NCI-H1436 treated with DMSO at 0.1 percent for 48 hours (cell line): ENCODE measurements around the gene DOC2B.
"Not testable (repeated sequence)": the region's sequence is repeated elsewhere in the genome, so short reads cannot be mapped to it uniquely, and the experiment has no call there.

Experiments used
- DNase-seq: peaks from one replicate; lab custom pipeline; 2025; lab: John Stamatoyannopoulos, UW

DOC2B gene

DNA sequence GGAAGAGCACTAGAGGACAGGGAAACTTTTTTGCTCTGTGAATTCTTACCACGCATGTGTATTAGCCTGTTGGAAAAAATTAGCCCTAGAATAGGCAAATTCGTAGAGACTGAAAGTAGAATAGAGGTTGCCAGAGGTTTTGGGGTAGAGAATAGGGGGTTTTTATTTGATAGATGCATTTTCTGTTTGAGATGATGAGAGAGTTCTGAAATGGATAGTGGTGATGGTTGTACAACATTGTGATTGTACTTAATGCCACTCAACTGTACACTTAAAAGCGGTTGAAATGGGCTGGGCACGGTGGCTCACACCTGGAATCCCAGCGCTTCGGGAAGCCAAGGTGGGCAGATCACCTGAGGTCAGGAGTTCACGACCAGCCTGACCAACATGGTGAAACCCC lies 8.0 kb upstream of the DOC2B start:
- DNase-seq, result no peak

DNA sequence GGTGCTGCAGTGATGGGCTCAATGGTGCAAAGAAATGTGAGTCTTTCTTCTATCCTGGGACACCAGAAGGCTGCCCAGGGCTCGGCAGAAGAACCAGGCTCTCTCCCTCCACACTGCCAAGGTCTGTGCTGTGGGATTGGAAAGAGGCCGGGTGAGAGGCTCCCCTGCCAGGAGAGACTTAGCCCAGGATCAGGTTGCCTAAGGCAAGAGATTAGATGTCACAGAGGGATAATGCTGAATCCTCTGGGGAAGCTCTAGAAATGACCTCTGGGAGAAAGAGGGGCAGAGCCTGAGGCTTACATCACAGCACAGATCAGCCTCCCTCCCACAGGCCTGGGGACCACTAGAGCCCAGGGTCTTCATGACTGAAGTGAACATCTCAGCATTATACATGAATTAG lies 5.7 kb upstream of the DOC2B start:
- no peak for DNase-seq

DNA sequence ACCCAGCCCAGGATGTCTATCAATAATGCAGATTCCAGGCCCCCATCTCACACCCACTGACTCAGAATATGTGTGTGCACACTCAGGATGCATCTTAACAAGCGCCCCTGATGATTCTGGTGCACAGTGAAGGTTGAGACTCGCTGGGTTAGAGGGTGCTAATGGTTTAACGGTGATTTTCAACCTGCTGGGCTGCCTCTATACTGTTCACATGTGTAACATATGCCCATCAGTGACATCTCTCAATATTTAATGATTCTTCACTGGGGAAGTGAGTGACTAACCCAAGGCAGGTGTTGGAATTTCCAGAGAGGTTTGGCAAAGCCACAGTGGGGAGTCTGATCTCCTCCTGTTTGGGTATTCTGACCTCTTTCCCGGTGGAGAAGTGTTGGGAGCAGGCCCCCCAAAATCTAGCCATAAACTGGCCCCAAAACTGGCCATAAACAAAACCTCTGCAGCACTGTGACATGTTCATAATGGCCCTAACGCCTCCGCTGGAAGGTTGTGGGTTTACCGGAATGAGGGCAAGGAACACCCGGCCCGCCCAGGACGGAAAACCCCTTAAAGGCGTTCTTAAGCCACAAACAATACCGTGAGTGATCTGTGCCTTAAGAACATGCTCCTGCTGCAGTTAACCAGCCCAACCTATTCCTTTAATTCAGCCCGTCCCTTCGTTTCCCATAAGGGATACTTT lies 4.1 kb upstream of the DOC2B start:
- no peak for DNase-seq

DNA sequence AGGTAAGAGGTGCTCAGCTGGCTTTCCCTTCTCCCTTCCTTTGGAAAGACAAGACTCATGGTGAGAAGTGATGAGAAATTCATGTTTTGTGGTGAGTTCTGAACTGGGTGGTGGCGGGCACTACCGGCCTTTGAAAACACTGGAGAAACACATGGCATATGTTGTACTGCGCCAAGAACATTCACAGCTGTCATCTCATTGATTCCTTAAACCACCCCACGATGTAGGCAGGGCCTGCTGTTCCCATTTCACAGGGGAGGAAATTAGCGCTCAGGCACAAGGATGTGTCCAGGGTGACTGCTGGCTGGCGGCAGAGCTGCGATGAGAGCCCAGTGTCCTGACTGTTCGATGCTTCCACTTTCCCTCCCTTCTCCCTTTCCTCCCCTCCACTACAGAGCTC lies 1.6 kb upstream of the DOC2B start:
- DNase-seq, result no peak

DNA sequence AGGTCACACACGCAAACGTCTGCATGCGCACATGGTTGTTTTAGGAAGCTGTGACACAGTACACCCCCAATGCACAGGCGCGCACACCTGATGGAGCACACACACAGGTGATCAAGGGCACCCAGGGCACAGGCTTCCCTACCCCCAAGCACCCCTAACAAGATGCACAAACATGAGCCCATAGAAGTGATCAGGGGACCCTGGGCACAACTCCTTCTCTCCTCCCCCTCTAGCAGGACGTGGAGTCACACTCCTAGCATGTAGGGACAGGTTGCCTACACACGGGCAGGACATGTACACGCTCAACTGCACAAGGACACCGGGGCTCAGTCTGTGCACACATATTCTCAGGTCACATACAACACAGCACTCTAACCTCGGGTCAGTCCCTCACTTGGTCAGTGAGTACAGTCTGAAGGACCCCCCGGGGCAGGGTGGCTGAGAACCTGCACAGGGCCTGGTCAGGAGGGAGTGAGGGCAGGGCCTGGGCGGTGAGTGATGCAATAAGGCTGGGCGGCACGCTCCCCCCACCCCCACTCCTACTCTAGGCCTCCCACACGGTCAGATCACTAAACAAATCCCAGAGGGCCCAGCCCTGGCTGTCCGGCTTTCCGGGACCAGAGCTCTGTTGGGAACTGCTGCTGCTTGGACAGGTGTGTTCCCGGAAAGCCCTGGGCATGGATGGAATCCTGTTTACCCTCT lies 751 bp upstream of the DOC2B start:
- no peak for DNase-seq

DNA sequence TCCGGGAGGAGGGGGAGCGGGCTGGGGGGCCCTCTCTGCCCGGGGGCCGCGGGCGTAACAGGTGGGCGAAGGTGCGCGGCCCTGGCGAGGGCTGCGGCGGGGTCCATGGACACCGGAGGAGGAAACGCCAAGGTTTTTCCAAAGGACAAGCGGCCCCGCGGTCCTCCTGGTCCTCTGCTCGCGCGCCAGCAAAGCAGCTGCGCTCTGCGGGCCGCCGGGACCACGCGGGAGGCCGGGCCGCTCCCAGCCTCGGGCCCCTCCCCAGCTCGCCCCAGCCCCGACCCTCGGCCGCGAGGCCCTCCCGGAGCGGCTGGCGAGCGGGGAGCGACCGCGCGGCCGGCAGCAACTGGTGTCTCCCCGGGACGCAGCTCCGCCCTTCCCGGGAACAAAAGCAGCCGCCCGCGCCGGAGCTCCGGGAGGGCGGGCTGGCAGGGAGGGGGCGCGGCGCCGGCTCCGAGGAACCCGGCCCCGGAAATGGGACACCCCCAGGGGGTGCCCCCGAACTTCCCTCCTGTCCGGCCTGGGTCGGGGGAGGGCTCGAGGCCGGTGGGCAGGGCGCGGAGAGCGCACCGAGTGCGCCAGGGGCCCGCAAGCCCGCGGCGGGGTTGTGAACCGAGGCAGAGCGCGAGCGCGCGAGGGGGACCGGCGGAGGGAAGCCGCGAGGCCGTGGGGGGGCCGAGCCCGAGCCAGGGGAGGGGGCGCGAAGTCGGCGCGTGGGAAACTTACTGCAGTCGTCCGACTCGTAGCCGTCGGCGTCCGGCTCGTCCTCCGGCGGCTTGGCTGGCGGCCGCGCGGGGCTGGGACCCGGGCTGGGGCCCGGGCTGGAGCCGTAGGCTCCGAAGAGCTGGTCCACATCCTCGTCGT lies 837 bp downstream of the DOC2B start:
- DNase-seq, result no peak

DNA sequence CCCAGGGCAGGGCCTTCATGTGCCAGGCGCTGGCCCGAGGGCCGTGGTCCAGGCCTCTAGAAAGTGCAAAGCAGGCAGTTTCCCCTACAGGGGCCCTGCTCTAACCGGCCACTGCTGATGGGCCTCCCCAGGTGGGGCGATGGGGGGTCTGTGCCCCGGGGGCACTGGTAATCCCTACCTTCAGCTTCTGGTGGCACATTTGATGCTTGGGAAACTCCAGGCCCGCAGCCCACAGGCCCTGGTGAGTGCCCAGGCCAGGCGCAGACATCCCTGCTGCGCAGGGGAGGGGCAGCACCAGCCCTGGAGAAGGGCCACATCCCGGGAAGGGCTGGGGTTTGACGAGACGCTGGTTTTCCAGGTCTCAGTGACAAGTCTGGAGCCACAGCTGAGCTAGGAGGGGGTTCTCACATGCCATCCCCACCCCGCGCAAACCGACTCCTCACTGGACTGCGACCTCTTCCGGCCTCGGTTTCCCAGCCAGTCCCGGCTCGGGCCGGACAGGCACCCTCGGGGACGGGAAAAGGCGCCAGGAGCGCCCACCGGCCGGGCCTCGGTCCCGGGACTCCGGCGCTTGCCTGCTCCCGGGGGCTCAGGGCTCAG lies 1.6 kb downstream of the DOC2B start:
- no peak for DNase-seq

DNA sequence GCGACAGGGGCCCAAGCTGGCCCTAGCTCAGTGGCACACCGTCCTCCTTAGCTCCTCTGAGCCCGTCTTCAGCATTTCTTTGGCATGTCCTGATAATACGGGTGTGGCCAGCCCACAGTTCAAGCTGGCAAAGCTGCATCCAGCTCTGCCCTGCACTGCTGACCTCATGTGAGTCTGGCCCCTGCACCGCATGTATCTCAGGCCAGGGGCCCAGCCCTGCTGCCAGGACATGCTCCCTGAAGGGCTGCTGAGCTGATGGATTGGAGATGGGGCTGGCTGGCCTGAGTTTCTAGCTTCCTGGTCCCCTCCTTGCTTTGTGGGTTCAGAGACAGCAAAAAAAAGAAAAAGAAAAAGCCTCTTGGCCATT lies 2.4 kb downstream of the DOC2B start:
- no peak for DNase-seq

DNA sequence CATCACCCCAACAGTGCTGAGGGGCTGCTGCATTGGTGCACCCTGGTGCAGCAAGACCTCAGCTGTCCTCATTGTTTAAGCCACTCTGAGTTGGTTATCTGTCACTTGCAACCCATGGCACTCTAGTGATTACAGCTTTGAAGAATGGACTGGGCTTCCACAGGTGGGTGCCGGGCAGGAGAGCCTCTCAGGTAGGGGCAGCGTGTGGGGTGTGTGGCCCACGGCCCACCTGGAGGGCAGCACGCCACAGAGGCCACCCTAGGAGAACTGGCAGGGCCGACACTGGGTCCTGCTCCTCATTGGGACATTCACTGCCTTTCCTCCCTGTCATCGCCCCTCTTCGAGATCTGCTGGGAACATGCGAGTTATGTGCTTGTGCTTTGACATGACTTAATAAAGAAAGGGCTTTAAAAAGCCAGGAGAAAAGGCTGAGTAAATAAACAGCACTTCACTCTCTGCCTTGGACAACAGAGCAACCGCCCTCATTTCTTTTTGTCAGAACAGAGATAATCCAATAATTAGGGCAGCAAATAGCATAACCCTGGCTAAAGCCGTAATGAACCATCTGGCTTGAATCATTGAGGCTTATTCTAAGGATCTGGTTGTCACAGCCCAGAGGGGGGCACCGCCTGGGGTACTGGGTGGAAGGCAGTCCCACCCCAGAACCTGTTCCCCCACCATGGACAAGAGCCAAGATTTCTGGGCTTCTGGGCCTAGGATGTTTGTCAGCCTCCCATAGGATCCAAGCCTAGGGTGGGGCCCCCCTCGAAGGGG lies 3.0 kb downstream of the DOC2B start:
- DNase-seq, result no peak

DNA sequence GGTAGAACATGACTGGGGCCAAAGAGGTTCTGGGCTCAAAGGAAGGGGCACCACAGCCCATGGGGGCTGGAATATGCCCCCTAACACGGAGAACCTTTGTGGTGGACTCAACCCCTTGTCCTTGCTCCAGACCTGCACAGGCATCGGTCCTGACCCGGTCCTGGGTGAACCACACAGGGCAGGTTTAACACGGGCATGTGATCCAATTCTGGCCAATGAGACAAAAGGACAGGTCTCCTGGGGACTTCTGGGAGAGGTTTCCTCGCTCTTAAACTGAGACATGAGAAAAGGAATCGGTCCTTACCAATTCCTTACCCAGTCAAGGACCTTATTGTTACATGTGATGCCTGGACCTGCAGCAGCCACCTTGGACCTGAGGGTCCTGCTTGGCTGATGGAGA lies 3.7 kb downstream of the DOC2B start:
- no peak for DNase-seq

DNA sequence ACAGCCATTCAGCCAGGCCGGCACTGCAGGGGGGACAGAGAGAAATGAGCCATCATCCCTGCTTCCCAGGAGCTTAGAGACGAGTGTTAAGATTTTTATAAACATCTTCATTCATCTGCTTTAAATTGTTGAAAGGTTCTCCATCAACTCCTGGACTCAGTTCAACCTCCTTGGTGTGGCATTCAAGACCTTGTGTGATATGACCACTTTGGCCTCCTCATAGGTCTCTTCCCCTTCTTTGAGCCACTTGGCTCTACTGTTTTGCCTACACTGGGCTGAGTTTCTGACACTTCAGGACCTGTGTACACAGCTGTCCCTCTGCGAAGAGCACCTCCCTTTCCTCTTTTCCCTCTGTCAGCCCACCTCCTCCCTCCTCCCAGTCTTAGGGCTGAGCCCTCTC lies 4.3 kb downstream of the DOC2B start:
- no peak for DNase-seq

DNA sequence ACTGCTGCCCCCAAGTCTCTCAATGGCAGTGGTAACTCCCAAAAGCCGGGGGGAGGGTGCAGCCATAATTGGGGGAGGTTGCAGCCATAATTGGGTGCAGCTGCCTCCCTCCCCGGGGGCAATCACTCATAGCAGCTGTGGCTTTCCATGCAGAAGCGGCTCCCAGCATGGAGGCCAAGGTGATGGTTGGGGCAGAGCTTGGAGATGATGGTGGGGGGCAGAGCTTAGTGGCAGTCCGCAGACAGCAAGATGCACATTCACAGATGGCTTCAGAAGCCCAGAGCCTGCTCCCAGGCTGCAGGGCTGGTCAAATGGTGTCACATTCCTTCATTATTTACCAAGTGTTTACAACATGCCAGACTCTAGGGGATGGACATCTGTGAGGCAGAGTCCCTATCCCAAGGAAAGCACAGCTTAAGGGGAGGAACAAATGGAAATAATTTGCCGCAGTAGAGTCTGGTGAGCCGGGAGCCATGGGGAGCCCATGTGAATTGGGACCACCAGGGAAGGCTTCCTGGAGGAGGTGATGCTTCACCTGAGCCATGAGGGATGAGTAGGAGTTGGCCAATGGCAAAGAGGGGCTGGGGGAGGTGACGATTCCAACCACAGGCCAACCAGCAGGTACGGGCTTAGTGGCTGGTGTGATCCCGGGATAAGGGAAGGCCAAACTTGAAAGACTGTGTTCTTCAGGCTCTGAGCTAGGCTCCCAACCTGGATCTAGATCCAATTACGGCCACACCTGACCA lies 8.1 kb downstream of the DOC2B start:
- DNase-seq, result no peak

DNA sequence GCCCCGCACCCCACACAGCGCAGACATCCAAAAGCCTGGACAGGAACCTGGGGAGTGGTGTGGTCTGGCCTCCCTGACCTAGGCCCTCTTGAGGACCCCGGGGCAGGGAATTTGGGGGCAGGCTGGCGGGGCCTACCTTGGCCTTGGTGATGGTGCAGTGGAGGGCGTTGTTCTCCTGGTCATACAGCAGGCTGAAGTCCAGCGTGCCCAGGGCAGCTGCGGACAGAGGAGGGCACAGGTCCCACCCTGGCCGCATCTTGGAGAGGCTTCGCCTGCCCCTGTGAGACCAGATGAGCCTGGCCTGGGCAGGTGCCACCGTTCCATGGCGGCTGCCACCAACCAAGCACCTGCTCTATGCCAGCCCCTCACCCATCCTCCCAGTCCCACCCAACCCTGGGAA lies 9.0 kb downstream of the DOC2B start:
- no peak for DNase-seq

DNA sequence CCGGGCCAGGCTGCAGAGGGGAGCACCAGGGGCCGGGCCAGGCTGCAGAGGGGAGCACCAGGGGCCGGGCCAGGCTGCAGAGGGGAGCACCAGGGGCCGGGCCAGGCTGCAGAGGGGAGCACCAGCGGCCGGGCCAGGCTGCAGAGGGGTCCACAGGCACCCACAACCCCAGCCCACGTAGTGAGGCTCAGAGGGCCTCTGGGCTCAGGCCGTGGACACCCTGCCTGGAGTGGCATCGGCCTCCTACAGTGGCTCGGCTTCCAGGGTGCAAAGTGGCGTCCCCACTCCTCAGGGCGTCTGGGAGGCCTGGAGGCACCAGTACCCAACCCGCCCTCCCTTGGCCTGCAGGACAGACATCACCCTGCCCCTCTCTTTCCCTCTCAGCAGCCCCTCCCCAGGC lies 9.6 kb downstream of the DOC2B start:
- DNase-seq, result no peak

DNA sequence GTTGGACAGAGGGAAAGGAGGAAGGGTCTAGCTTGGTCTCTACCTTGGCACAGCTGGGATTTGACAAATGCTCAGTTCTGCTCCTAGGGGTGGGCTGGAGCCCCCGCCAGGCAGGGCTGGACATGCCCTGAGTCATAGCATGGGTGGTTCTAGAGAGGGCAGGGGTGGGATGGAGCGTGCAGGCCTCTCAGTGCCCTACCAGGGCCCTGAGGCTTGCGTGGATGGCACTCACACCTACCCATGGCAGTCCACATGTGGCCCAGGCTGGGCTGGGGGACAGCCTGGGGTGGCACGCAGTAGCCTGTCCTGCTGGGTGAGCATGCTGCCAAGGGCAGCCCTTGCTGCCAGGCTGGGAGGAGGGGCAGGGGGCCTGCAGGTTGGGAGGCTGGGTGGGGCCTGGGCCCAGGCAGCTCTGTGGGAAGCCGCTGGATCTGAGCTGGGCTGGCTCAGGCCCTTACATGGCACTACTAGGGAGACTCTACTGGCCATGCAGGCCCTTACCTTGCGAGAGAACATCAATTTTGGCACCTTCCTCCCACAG lies 11.2 kb downstream of the DOC2B start:
- no peak for DNase-seq

DNA sequence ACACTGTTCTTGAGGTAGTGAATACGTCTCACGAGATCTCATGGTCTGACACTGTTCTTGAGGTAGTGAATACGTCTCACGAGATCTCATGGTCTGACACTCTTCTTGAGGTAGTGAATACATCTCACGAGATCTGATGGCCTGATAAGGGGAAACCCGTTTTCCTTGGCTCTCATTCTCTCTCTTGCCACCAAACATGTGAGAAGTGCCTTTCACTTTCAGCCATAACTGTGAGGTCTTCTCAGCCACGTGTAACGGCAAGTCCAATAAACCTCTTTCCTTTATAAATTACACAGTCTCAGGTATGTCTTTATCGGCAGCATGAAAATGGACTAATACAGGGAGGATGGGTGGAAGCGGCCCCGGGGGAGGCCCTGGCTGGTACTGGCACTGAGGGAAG lies 12.8 kb downstream of the DOC2B start:
- DNase-seq, result not testable (repeated sequence)

DNA sequence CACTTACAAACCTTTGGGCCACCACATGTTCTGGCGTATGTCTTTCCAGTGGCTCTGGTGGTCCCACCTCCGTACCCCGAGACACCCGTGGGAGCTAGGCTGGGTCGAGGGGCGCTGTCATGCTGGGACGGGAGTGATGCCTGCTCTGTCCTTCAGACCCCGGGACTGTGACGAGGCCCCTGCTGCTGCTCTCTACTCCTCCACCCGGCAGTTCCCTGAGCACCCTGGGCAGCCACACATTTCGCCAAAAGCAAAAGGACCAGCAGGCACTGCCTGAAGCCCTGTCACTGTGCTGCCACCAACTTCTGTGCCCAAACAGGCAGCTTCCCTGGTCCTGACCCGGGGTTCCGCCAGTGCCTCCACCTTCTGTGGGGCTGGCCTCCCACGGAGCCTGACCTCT lies 15.5 kb downstream of the DOC2B start:
- DNase-seq, result no peak

DNA sequence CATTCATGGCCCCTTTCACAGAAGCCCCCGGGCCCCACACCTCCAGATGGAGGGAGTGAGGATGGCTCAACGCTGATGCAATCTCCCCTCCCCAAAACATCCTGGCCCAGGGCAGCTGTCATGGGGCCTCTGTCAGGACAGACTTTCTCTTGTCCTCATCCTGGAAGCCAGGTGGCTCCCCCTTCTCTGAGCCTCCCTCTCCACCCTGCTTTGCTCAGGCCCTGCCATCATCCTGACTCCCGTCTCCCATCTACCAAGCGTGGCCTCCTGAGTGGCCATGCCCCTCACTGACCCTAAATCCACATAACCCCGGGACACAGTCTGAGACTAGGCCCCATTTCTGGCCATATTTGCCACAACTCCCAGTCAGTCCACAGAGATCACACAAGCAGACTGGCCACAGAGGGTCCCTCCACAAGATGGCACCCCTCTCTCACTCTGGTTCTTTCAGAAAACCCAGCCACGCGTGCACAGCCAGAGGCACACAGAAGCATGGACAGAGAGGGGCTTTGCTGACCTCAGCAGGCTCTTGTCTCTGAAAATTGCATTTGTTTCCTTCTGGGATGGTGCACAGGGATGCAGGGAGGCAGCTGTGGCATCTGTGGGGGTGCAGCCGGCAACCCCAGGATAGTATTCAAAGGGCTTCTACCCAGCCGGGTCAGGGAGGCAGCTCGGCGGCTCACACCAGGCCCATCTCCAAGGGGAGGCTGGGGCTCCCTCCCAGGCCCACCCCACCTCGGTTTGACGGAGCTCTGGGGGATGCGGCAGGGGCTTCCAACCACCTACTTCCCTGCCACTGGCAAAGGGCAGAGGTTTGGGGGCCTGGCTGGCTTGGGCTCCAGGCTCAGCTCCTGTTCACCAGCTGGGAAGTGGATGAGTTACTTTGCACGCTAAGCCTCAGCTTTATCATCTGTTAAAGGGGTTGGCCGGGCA lies 16.9 kb downstream of the DOC2B start:
- no peak for DNase-seq

DNA sequence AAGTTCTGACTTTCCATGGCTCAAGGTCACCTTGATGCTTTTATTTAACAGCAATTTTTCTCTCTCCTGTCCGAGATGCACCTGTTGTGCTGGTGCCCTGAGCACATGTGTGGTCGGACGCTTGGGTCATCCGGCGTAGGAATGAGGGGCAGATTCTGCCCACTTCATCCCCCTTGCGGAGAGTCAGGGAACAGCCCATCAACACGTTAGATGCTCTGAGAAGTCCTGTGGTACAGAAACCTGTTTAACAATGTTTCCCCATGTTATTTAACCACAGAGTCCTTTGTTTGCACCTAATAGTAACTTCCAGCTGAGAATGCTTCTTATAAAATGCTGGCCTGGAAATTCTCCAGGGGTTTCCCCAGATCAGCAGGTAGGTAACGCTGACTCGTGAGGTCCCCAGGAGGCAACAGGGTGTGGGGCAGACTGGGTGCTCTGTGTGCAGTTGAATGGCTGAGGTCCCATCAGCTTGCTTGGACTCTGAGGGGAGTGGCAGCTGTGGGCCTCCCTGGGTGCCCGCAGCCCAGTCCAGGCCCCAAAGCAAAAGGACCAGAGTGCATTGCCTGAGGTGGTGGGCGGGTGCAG lies 17.8 kb downstream of the DOC2B start:
- no peak for DNase-seq
